ENCODE data around the gene MGAT5.

Gene MGAT5

GRCh38 chr2:134416018-134416417 lies 162.1 kb downstream of the MGAT5 start:
- no peak overlapping the region for H3K4me3 Mint-ChIP-seq
- H3K36me3 Mint-ChIP-seq: peaks cover 23 to 35% of the 10 kb centered on the region in 2 donors
- H3K27ac Mint-ChIP-seq: peak overlapping the region; percentile 53
- no peaks in the 10 kb centered on the region for H3K27me3 Mint-ChIP-seq
- peaks cover 16 to 21% of the 10 kb centered on the region in 2 donors for H3K4me1 Mint-ChIP-seq
- DNase-seq (no peak), ATAC-seq (replicated peaks) (no peak)
- no peaks in the 10 kb centered on the region for H3K9me3 Mint-ChIP-seq

- H3K4me1 Mint-ChIP-seq: peaks cover 10 to 15% of the 10 kb centered on the region in 2 donors
- no peaks in the 10 kb centered on the region for H3K27me3 Mint-ChIP-seq
- peaks cover 23 to 32% of the 10 kb centered on the region in 2 donors for H3K36me3 Mint-ChIP-seq
- H3K27ac Mint-ChIP-seq: peak overlapping the region; percentile 53
- ATAC-seq (replicated peaks): no peak
- no peak overlapping the region for H3K4me3 Mint-ChIP-seq
- no peaks in the 10 kb centered on the region for H3K9me3 Mint-ChIP-seq
- no peak for DNase-seq
Measured at GRCh38 chr2:134416637-134417036, 162.8 kb downstream of the MGAT5 start.

GRCh38 chr2:134417968-134418582 lies 164.2 kb downstream of the MGAT5 start:
- Mint-ChIP-seq H3K4me1 (peaks cover 4 to 7% of the 10 kb centered on the region in 2 donors), H3K27ac (peak overlapping the region; percentile 10), H3K27me3 (no peaks in the 10 kb centered on the region), H3K9me3 (no peaks in the 10 kb centered on the region), H3K36me3 (peaks cover 20 to 31% of the 10 kb centered on the region in 2 donors), H3K4me3 (no peak overlapping the region)
- DNase-seq (no peak), ATAC-seq (replicated peaks) (no peak)

- H3K9me3 Mint-ChIP-seq: no peaks in the 10 kb centered on the region
- no peak overlapping the region for H3K27ac Mint-ChIP-seq
- H3K4me3 Mint-ChIP-seq: no peak overlapping the region
- DNase-seq (no peak), ATAC-seq (replicated peaks) (no peak)
- H3K36me3 Mint-ChIP-seq: peaks cover 37 to 38% of the 10 kb centered on the region in 2 donors
- H3K4me1 Mint-ChIP-seq: peaks cover 4 to 10% of the 10 kb centered on the region in 2 donors
- no peaks in the 10 kb centered on the region for H3K27me3 Mint-ChIP-seq
Measured at GRCh38 chr2:134420259-134420658, 166.4 kb downstream of the MGAT5 start.

GRCh38 chr2:134420920-134421319 lies 167.0 kb downstream of the MGAT5 start:
- H3K36me3 Mint-ChIP-seq: peaks cover 35 to 37% of the 10 kb centered on the region in 2 donors
- no peak overlapping the region for H3K4me3 Mint-ChIP-seq
- H3K4me1 Mint-ChIP-seq: peaks cover 4 to 16% of the 10 kb centered on the region in 2 donors
- DNase-seq (no peak), ATAC-seq (replicated peaks) (no peak)
- H3K27ac Mint-ChIP-seq: no peak overlapping the region
- H3K9me3 Mint-ChIP-seq: no peaks in the 10 kb centered on the region
- H3K27me3 Mint-ChIP-seq: no peaks in the 10 kb centered on the region

- no peaks in the 10 kb centered on the region for H3K9me3 Mint-ChIP-seq
- ATAC-seq (replicated peaks) (no peak), DNase-seq (no peak)
- peaks cover 33 to 34% of the 10 kb centered on the region in 2 donors for H3K36me3 Mint-ChIP-seq
- no peak overlapping the region for H3K4me3 Mint-ChIP-seq
- peaks cover 2 to 10% of the 10 kb centered on the region in 2 donors for H3K4me1 Mint-ChIP-seq
- H3K27me3 Mint-ChIP-seq: no peaks in the 10 kb centered on the region
- no peak overlapping the region for H3K27ac Mint-ChIP-seq
Measured at GRCh38 chr2:134421556-134422328, 167.9 kb downstream of the MGAT5 start.

GRCh38 chr2:134425724-134426496 lies 172.0 kb downstream of the MGAT5 start:
- no peak for DNase-seq
- no peaks in the 10 kb centered on the region for H3K9me3 Mint-ChIP-seq
- H3K36me3 Mint-ChIP-seq: peaks cover 37 to 50% of the 10 kb centered on the region in 2 donors
- ATAC-seq (replicated peaks): no peak
- peaks cover 2 to 10% of the 10 kb centered on the region in 2 donors for H3K4me1 Mint-ChIP-seq
- peak overlapping the region; percentile 85 for H3K27ac Mint-ChIP-seq
- no peak overlapping the region for H3K4me3 Mint-ChIP-seq
- no peaks in the 10 kb centered on the region for H3K27me3 Mint-ChIP-seq

- Mint-ChIP-seq H3K36me3 (peaks cover 40 to 55% of the 10 kb centered on the region in 2 donors), H3K27ac (no peak overlapping the region), H3K27me3 (no peaks in the 10 kb centered on the region), H3K4me1 (peaks cover 2 to 10% of the 10 kb centered on the region in 2 donors), H3K9me3 (no peaks in the 10 kb centered on the region), H3K4me3 (no peak overlapping the region)
- DNase-seq (no peak), ATAC-seq (replicated peaks) (no peak)
Measured at GRCh38 chr2:134426721-134427120, 172.8 kb downstream of the MGAT5 start.

- H3K36me3 Mint-ChIP-seq: peaks cover 32 to 62% of the 10 kb centered on the region in 2 donors
- H3K4me1 Mint-ChIP-seq: peaks cover 7 to 16% of the 10 kb centered on the region in 2 donors
- no peak for DNase-seq
- H3K9me3 Mint-ChIP-seq: no peaks in the 10 kb centered on the region
- no peak overlapping the region for H3K27ac Mint-ChIP-seq
- no peaks in the 10 kb centered on the region for H3K27me3 Mint-ChIP-seq
- H3K4me3 Mint-ChIP-seq: no peak overlapping the region
- no peak for ATAC-seq (replicated peaks)
Measured at GRCh38 chr2:134429886-134430285, 176.0 kb downstream of the MGAT5 start.

GRCh38 chr2:134431838-134432434 lies 178.1 kb downstream of the MGAT5 start:
- H3K27ac Mint-ChIP-seq: no peak overlapping the region
- no peaks in the 10 kb centered on the region for H3K9me3 Mint-ChIP-seq
- H3K4me3 Mint-ChIP-seq: no peak overlapping the region
- ATAC-seq (replicated peaks): no peak
- H3K4me1 Mint-ChIP-seq: peaks cover 10 to 11% of the 10 kb centered on the region in 2 donors
- peaks cover 27 to 56% of the 10 kb centered on the region in 2 donors for H3K36me3 Mint-ChIP-seq
- no peak for DNase-seq
- H3K27me3 Mint-ChIP-seq: no peaks in the 10 kb centered on the region

- Mint-ChIP-seq H3K27ac (no peak overlapping the region), H3K36me3 (peaks cover 25 to 53% of the 10 kb centered on the region in 2 donors), H3K4me3 (no peak overlapping the region), H3K27me3 (no peaks in the 10 kb centered on the region), H3K9me3 (no peaks in the 10 kb centered on the region), H3K4me1 (peaks cover 10 to 11% of the 10 kb centered on the region in 2 donors)
- no peak for ATAC-seq (replicated peaks)
- no peak for DNase-seq
Measured at GRCh38 chr2:134432435-134432883, 178.6 kb downstream of the MGAT5 start.

- no peaks in the 10 kb centered on the region for H3K9me3 Mint-ChIP-seq
Measured at GRCh38 chr2:134433469-134433868, 179.6 kb downstream of the MGAT5 start.

GRCh38 chr2:134433979-134434378 lies 180.1 kb downstream of the MGAT5 start:
- Mint-ChIP-seq H3K4me1 (peaks cover 10 to 11% of the 10 kb centered on the region in 2 donors), H3K9me3 (no peaks in the 10 kb centered on the region), H3K27ac (no peak overlapping the region), H3K27me3 (no peaks in the 10 kb centered on the region), H3K36me3 (peaks cover 27 to 47% of the 10 kb centered on the region in 2 donors), H3K4me3 (no peak overlapping the region)
- no peak for DNase-seq
- no peak for ATAC-seq (replicated peaks)

More at GRCh38 chr2:134433469-134433868, 179.6 kb downstream of the MGAT5 start:
- DNase-seq (no peak), ATAC-seq (replicated peaks) (no peak)
- Mint-ChIP-seq H3K36me3 (peaks cover 23 to 47% of the 10 kb centered on the region in 2 donors), H3K27ac (no peak overlapping the region), H3K4me3 (no peak overlapping the region), H3K27me3 (no peaks in the 10 kb centered on the region), H3K4me1 (peaks cover 10 to 11% of the 10 kb centered on the region in 2 donors)

GRCh38 chr2:134435505-134435904 lies 181.6 kb downstream of the MGAT5 start:
- no peak overlapping the region for H3K4me3 Mint-ChIP-seq
- no peaks in the 10 kb centered on the region for H3K27me3 Mint-ChIP-seq
- no peak for ATAC-seq (replicated peaks)
- H3K4me1 Mint-ChIP-seq: peaks cover 10 to 11% of the 10 kb centered on the region in 2 donors
- no peak for DNase-seq
- H3K36me3 Mint-ChIP-seq: peaks cover 27 to 53% of the 10 kb centered on the region in 2 donors
- peak overlapping the region; percentile 11 for H3K27ac Mint-ChIP-seq
- no peaks in the 10 kb centered on the region for H3K9me3 Mint-ChIP-seq
